WERI-Rb-1 (cell line): ENCODE results near the gene TNXB.

ENCODE experiments used
- DNase-seq: peaks from one replicate; pipeline ENCODE4 v3.0.0-alpha.2; 2020
- H3K27ac ChIP-seq: fragments of 250-450 bp; sonication (Bioruptor Pico); 2 replicates; pipeline ENCODE4 v1.5.1; 2020; ENCODE audit warnings: mild to moderate bottlenecking, moderate library complexity
- H3K27me3 ChIP-seq: fragments of 250-450 bp; sonication (Bioruptor Pico); 2 replicates; pipeline ENCODE4 v1.5.1; 2021; ENCODE audit warnings: mild to moderate bottlenecking, low read depth, moderate library complexity; ENCODE audit not compliant: insufficient read depth, severe bottlenecking
- H3K36me3 ChIP-seq: fragments of 250-450 bp; sonication (Bioruptor Pico); 2 replicates; pipeline ENCODE4 v1.5.1; 2020; ENCODE audit warnings: mild to moderate bottlenecking, moderate library complexity
- H3K4me3 ChIP-seq: 2 replicates; pipeline ENCODE4 v1.5.1; 2011; ENCODE audit warnings: low read depth, mild to moderate bottlenecking, control low read depth, low read length
- H3K9me3 ChIP-seq: fragments of 250-450 bp; sonication (Bioruptor Pico); 2 replicates; pipeline ENCODE4 v1.5.1; 2021; ENCODE audit warnings: mild to moderate bottlenecking, moderate library complexity; ENCODE audit not compliant: severe bottlenecking
- CTCF ChIP-seq: IDR thresholded peaks from 2 replicates; pipeline ENCODE4 v1.5.1; 2011; ENCODE audit warnings: low read depth, mild to moderate bottlenecking, control low read depth, inconsistent platforms, low read length

TNXB gene

DNA sequence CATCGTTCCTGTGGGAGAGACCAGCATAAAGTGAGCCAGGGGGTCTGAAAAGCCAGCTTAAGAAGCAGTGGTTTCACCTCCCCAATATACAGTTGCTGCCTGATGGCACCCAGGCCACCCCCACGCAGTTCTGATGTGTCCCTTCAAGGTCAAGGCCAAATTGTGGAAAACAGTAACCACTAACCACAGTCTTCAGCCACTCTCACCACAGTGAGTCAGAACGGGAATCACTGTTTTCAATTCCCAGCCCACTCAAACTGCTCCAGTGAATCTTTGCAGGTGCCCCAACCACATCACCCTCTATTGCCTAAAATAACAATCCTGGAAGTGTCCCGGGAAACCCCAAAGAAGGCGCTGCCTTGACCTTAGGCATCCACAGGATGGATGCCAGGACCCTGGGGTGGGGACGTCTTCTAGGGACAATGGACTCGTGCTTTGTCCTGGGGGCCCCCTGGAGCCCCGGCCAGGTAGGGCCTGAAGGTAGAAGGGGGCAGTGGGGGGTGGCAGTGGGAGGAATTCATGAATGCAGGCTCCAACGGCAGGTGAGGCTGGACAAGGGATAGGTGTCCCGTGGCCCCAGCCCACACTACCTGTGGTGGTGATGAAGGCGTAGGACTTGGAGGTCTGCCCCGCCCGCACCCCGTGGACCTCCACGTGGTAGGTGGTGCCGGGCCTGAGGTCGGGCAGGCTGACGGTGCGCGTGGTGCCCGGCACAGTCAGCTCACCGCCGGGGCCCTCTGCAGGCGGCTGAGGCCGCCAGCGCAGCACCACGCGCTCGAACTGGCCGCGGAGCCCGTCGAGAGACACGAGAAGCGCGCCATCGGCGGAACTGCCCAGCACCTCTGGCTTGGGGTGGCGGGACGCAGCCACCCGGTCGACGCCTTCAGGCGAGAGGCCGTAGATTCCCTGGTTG, 22.2 kb downstream of the TNXB start:
- no peak for TF ChIP-seq CTCF
- Histone ChIP-seq H3K27ac (no peak overlapping the region), H3K9me3 (no peaks in the 10 kb centered on the region), H3K36me3 (no peaks in the 10 kb centered on the region), H3K4me3 (no peak overlapping the region), H3K27me3 (no peaks in the 10 kb centered on the region)
- DNase-seq, result no peak

GRCh38 chr6:32085759-32086459, 23.2 kb downstream of the TNXB start:
- Histone ChIP-seq H3K4me3 (no peak overlapping the region), H3K36me3 (no peaks in the 10 kb centered on the region), H3K9me3 (no peaks in the 10 kb centered on the region), H3K27me3 (no peaks in the 10 kb centered on the region), H3K27ac (no peak overlapping the region)
- TF ChIP-seq CTCF, result peak; percentile 23; the same call in 1 of the 2 replicates
- no peak for DNase-seq

DNA sequence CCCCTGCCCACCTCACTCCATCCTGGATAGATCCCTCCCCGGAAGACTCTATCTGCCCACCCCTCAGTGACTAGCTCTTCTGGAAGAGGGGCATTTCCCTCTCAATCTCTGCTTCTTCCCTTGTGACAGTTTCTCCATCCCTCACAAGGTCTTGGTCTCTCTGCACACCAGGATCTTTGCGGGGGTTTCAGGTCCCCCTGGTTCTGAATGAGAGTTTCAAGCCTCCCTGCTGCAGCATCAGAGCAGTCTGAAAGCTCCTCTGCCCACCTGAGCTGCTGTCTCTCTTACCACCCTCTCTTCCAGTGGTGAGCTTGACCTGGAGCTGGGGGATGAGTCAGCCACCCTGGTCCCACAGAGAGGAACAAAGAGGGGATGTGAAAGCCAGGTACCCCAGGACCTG, 24.4 kb downstream of the TNXB start:
- TF ChIP-seq CTCF, result no peak
- no peaks in the 10 kb centered on the region for H3K9me3 ChIP-seq
- H3K27me3 ChIP-seq, result no peaks in the 10 kb centered on the region

GRCh38 chr6:32083812-32084768, 25.0 kb downstream of the TNXB start:
- no peaks in the 10 kb centered on the region for H3K36me3 ChIP-seq
- H3K27ac ChIP-seq, result no peak overlapping the region
- DNase-seq, result no peak
- no peak overlapping the region for H3K4me3 ChIP-seq
- TF ChIP-seq CTCF, result no peak
- no peaks in the 10 kb centered on the region for H3K27me3 ChIP-seq
- no peaks in the 10 kb centered on the region for H3K9me3 ChIP-seq

More for the DNA sequence above, 24.4 kb downstream of the TNXB start:
- H3K27ac ChIP-seq, result no peak overlapping the region
- no peak overlapping the region for H3K4me3 ChIP-seq
- H3K36me3 ChIP-seq, result no peaks in the 10 kb centered on the region
- no peak for DNase-seq

DNA sequence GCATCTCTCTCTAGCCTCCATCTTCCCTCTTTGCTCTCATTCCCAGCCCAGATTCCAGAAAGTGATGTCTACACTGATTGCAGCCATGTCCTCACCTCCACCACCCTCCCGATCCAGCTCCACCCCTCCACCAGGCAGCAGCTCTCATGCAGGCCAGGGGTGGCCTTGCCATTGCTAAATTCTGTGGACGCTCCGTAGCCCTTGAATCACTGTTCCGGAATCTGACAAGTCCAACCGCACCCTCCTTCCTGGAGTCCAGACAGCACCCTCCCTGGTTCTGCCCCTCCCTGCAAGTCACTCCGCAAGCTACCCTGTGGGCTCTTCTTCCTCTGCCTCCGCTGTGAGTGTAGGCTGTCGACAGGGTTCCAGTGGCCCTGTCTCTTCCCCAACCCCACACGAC, 26.2 kb downstream of the TNXB start:
- DNase-seq, result no peak
- H3K4me3 ChIP-seq, result no peak overlapping the region
- no peak for TF ChIP-seq CTCF

More for the DNA sequence above, 26.2 kb downstream of the TNXB start:
- Histone ChIP-seq H3K27ac (no peak overlapping the region), H3K9me3 (no peaks in the 10 kb centered on the region), H3K27me3 (no peaks in the 10 kb centered on the region), H3K36me3 (no peaks in the 10 kb centered on the region)
